SKM-1 treated with dmso at 0.1 percent for 144 hours (cell line): Measurements from ENCODE around the gene AFAP1L1.

Experiments
- DNase-seq: peaks from one replicate; lab custom pipeline; 2025; ENCODE audit not compliant: unreplicated experiment; lab: John Stamatoyannopoulos, UW

Gene AFAP1L1

GRCh38 chr5:149283626-149284480 lies 12.2 kb downstream of the AFAP1L1 start:
- DNase-seq, result no peak

GRCh38 chr5:149284501-149284900 lies 12.8 kb downstream of the AFAP1L1 start:
- no peak for DNase-seq

- no peak for DNase-seq
Observed at GRCh38 chr5:149285153-149285552, 13.5 kb downstream of the AFAP1L1 start.

GRCh38 chr5:149288436-149288835 lies 16.8 kb downstream of the AFAP1L1 start:
- DNase-seq, result no peak

- DNase-seq, result no peak
Observed at GRCh38 chr5:149289301-149289700, 17.6 kb downstream of the AFAP1L1 start.

GRCh38 chr5:149294872-149295829 lies 23.5 kb downstream of the AFAP1L1 start:
- DNase-seq, result no peak

- no peak for DNase-seq
Observed at GRCh38 chr5:149297340-149298025, 25.8 kb downstream of the AFAP1L1 start.

GRCh38 chr5:149298163-149298562 lies 26.5 kb downstream of the AFAP1L1 start:
- no peak for DNase-seq

- no peak for DNase-seq
Observed at GRCh38 chr5:149298842-149299404, 27.3 kb downstream of the AFAP1L1 start.

- no peak for DNase-seq
Observed at GRCh38 chr5:149299451-149300054, 27.9 kb downstream of the AFAP1L1 start.

GRCh38 chr5:149300441-149300840 lies 28.8 kb downstream of the AFAP1L1 start:
- DNase-seq, result no peak

- no peak for DNase-seq
Observed at GRCh38 chr5:149301049-149301743, 29.5 kb downstream of the AFAP1L1 start.

- no peak for DNase-seq
Observed at GRCh38 chr5:149301744-149302380, 30.2 kb downstream of the AFAP1L1 start.

- no peak for DNase-seq
Observed at GRCh38 chr5:149302641-149303040, 31.0 kb downstream of the AFAP1L1 start.

GRCh38 chr5:149303210-149303609 lies 31.6 kb downstream of the AFAP1L1 start:
- DNase-seq, result no peak

GRCh38 chr5:149304195-149305078 lies 32.8 kb downstream of the AFAP1L1 start:
- no peak for DNase-seq

GRCh38 chr5:149309354-149309753 lies 37.7 kb downstream of the AFAP1L1 start:
- DNase-seq, result no peak

- no peak for DNase-seq
Observed at GRCh38 chr5:149310488-149310887, 38.8 kb downstream of the AFAP1L1 start.
